ENCODE data around the gene HCK.

The HCK gene

DNA sequence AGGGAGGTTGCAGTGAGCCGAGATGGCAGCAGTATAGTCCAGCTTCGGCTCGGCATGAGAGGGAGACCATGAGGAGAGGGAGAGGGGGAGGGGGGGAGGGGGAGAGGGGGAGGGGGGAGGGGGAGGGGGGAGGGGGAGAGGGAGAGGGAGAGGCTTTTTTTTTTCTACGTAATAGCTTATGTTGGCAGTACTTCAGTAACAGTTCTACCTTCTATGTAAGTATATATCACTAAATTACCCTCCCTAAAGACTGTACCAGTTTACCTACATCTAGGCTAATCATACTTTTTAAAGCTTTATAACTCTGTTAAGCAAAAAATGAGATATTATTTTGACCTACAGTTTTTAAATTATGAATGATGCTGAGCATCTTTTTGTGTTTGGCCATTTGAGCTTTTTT, 71.0 kb downstream of the HCK start:
- Histone ChIP-seq H3K27ac (ENCODE audit: insufficient read depth, low read length, poor library complexity, severe bottlenecking) (no peak overlapping the region), H3K9me3 (ENCODE audit: control insufficient read depth, low read length) (no peaks in the 10 kb centered on the region), H3K27me3 (replicated peaks; ENCODE audit: control insufficient read depth, insufficient read depth, low read length, poor library complexity, severe bottlenecking) (no peaks in the 10 kb centered on the region), H3K4me1 (ENCODE audit: control insufficient read depth, insufficient read depth, low read length, poor library complexity, severe bottlenecking) (no peaks in the 10 kb centered on the region), H3K4me3 (ENCODE audit: insufficient read depth, low read depth, low read length, poor library complexity, severe bottlenecking) (no peak overlapping the region), H3K36me3 (ENCODE audit: control insufficient read depth, insufficient read depth, low read length) (no peaks in the 10 kb centered on the region)
- DNase-seq: no peak

DNA sequence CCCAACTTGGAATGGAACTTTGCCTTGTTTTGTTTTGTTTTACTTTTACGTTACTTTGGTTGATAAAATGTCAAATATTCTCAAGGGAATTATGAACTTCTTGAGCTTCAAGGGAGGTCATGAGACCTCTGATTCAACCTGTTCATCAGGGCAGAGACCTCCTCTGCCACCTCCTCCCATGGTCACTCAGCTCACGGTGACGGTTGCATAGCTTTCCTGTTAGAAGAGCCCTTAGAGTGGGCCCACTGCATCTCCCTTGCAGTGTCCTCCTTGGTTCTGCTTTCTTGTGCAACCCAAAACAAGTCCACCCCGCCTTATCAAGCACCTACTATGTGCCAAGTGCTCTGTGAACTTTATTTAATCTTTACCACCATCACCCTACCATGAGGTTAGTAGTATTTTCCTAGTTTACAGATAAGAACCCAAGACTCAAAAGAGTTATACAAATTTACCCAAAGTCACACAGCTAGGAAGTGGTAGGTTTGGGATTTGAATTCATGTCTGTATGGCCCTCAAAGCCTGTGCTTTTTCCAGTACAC, 72.9 kb downstream of the HCK start:
- H3K9me3 ChIP-seq (ENCODE audit: control insufficient read depth, low read length): no peaks in the 10 kb centered on the region
- no peaks in the 10 kb centered on the region for H3K4me1 ChIP-seq (ENCODE audit: control insufficient read depth, insufficient read depth, low read length, poor library complexity, severe bottlenecking)
- no peaks in the 10 kb centered on the region for H3K27me3 ChIP-seq (replicated peaks; ENCODE audit: control insufficient read depth, insufficient read depth, low read length, poor library complexity, severe bottlenecking)
- no peaks in the 10 kb centered on the region for H3K36me3 ChIP-seq (ENCODE audit: control insufficient read depth, insufficient read depth, low read length)
- DNase-seq: no peak
- H3K4me3 ChIP-seq (ENCODE audit: insufficient read depth, low read depth, low read length, poor library complexity, severe bottlenecking): no peak overlapping the region
- no peak overlapping the region for H3K27ac ChIP-seq (ENCODE audit: insufficient read depth, low read length, poor library complexity, severe bottlenecking)

DNA sequence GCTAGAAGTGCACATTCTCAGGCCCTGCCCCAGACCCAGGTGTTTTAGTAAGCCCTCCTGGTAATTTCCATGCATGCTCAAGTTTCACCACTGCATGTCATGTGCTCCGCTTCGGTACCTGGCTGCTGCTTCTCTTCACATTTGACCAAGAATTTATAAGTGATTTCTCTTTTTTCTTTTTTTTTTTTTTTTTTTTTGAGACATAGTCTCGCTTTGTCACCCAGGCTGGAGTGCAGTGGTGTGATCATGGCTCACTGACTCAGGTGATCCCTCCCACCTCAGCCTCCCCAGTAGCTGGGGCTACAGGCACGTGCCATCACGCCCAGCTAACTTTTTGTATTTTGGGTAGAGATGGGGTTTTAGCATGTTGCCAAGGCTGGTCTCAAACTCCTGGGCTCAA, 73.5 kb downstream of the HCK start:
- no peak overlapping the region for H3K27ac ChIP-seq (ENCODE audit: insufficient read depth, low read length, poor library complexity, severe bottlenecking)
- H3K4me1 ChIP-seq (ENCODE audit: control insufficient read depth, insufficient read depth, low read length, poor library complexity, severe bottlenecking): no peaks in the 10 kb centered on the region
- H3K36me3 ChIP-seq (ENCODE audit: control insufficient read depth, insufficient read depth, low read length): no peaks in the 10 kb centered on the region
- H3K4me3 ChIP-seq (ENCODE audit: insufficient read depth, low read depth, low read length, poor library complexity, severe bottlenecking): no peak overlapping the region
- no peak for DNase-seq
- H3K27me3 ChIP-seq (replicated peaks; ENCODE audit: control insufficient read depth, insufficient read depth, low read length, poor library complexity, severe bottlenecking): no peaks in the 10 kb centered on the region
- H3K9me3 ChIP-seq (ENCODE audit: control insufficient read depth, low read length): no peaks in the 10 kb centered on the region

DNA sequence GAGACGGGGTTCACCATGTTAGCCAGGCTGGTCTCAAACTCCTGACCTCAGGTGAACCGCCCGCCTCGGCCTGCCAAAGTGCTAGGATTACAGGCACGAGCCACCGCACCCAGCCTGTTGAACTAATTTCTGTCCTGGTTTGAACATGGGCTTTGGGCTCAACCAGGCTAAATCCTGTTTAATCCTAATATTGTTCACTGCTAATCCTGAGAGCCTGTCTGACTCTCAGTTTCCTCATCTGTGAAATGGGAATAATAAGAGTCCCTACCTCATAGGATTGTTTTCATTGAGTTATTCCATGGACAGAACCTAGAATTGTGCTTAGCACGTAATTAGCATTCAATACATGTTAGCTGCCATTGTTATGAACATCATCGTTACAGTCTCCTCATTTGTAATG, 74.9 kb downstream of the HCK start:
- Histone ChIP-seq H3K4me1 (ENCODE audit: control insufficient read depth, insufficient read depth, low read length, poor library complexity, severe bottlenecking) (no peaks in the 10 kb centered on the region), H3K9me3 (ENCODE audit: control insufficient read depth, low read length) (no peaks in the 10 kb centered on the region), H3K4me3 (ENCODE audit: insufficient read depth, low read depth, low read length, poor library complexity, severe bottlenecking) (no peak overlapping the region), H3K36me3 (ENCODE audit: control insufficient read depth, insufficient read depth, low read length) (no peaks in the 10 kb centered on the region), H3K27me3 (replicated peaks; ENCODE audit: control insufficient read depth, insufficient read depth, low read length, poor library complexity, severe bottlenecking) (no peaks in the 10 kb centered on the region), H3K27ac (ENCODE audit: insufficient read depth, low read length, poor library complexity, severe bottlenecking) (no peak overlapping the region)
- DNase-seq: no peak

DNA sequence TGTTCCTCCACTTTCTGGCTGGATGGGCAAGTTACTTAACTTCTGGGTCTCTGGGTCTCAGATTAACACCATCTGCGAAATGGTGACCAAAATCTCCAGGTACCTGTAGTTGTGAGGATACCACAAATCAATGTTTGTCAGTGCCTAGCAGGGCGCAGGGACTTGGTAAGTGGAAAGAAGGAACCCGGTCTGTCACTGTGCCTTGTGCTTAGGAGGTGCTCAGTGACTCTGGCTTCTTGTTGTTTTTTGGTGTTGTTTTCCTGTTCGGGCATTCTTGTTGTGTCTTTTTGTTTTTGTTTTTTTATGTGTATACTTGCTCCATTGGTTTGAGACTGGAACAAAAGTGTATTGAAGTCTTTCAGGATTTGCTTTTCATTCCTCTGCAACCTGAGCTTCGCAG, 75.3 kb downstream of the HCK start:
- H3K4me1 ChIP-seq (ENCODE audit: control insufficient read depth, insufficient read depth, low read length, poor library complexity, severe bottlenecking): no peaks in the 10 kb centered on the region
- H3K27ac ChIP-seq (ENCODE audit: insufficient read depth, low read length, poor library complexity, severe bottlenecking): no peak overlapping the region
- no peak for DNase-seq
- no peak overlapping the region for H3K4me3 ChIP-seq (ENCODE audit: insufficient read depth, low read depth, low read length, poor library complexity, severe bottlenecking)
- H3K36me3 ChIP-seq (ENCODE audit: control insufficient read depth, insufficient read depth, low read length): no peaks in the 10 kb centered on the region
- no peaks in the 10 kb centered on the region for H3K27me3 ChIP-seq (replicated peaks; ENCODE audit: control insufficient read depth, insufficient read depth, low read length, poor library complexity, severe bottlenecking)
- no peaks in the 10 kb centered on the region for H3K9me3 ChIP-seq (ENCODE audit: control insufficient read depth, low read length)

DNA sequence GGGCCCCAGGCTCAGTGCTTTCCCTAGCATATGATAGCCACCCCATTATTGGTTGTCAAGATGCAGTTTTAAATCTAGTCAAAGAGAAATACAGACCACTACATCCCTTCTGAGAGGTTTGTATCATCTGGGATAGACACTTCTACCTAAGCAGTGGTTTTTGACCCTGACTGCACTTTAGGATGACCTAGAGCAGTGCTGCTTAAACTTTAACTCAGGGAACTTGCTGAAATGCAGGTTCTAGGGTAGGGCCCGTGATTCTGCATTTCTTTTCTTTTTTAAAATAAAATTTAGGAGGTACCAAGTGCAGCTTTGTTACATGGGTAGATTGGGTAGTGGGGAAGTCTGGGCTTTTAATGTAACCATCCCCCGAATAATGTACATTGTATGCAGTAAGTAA, 76.1 kb downstream of the HCK start:
- Histone ChIP-seq H3K27ac (ENCODE audit: insufficient read depth, low read length, poor library complexity, severe bottlenecking) (no peak overlapping the region), H3K9me3 (ENCODE audit: control insufficient read depth, low read length) (no peaks in the 10 kb centered on the region), H3K4me3 (ENCODE audit: insufficient read depth, low read depth, low read length, poor library complexity, severe bottlenecking) (no peak overlapping the region), H3K27me3 (replicated peaks; ENCODE audit: control insufficient read depth, insufficient read depth, low read length, poor library complexity, severe bottlenecking) (no peaks in the 10 kb centered on the region), H3K4me1 (ENCODE audit: control insufficient read depth, insufficient read depth, low read length, poor library complexity, severe bottlenecking) (no peaks in the 10 kb centered on the region), H3K36me3 (ENCODE audit: control insufficient read depth, insufficient read depth, low read length) (peaks cover 5% of the 10 kb centered on the region)
- DNase-seq: no peak

DNA sequence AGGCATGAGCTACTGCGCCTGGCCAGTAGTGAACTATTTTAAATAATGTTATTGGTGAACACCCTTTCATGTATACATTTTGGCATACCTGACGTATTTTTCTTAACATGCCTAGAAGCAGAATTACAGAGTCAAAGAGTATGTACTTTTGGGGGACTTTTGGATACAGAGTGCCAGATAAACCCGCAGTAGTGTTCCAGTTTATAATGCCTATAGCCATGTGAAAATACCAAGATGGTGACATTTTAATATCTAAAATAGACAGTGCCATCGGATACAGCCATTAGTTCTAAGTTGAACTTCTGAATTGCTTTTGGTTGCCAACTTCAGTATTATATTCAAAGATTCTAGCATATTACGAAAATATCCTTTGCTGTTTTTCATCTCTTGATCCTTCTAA, 77.8 kb downstream of the HCK start:
- no peak for DNase-seq
- Histone ChIP-seq H3K36me3 (ENCODE audit: control insufficient read depth, insufficient read depth, low read length) (peaks cover 9% of the 10 kb centered on the region), H3K4me3 (ENCODE audit: insufficient read depth, low read depth, low read length, poor library complexity, severe bottlenecking) (no peak overlapping the region), H3K9me3 (ENCODE audit: control insufficient read depth, low read length) (no peaks in the 10 kb centered on the region), H3K27ac (ENCODE audit: insufficient read depth, low read length, poor library complexity, severe bottlenecking) (no peak overlapping the region), H3K4me1 (ENCODE audit: control insufficient read depth, insufficient read depth, low read length, poor library complexity, severe bottlenecking) (no peaks in the 10 kb centered on the region), H3K27me3 (replicated peaks; ENCODE audit: control insufficient read depth, insufficient read depth, low read length, poor library complexity, severe bottlenecking) (no peaks in the 10 kb centered on the region)

DNA sequence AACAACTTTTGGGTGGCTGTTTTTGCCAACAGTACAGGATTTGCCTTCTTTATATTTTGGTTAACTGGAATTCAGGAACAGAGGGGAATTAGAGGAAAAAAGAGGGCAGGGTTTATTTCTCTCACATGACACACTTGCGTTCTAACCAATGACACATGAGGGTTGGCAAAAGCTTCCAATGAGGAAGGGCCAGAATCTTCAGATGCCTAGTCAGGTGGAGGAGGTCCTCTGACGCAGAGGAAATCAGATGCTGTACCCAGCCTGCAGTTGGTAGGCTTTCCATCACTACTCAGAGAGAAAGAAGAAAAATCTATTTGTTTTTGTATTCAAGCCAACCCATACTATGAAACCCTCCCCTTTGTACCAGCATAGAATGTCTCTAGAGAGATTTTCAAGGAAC, 78.3 kb downstream of the HCK start:
- no peak for DNase-seq
- Histone ChIP-seq H3K4me3 (ENCODE audit: insufficient read depth, low read depth, low read length, poor library complexity, severe bottlenecking) (no peak overlapping the region), H3K27me3 (replicated peaks; ENCODE audit: control insufficient read depth, insufficient read depth, low read length, poor library complexity, severe bottlenecking) (no peaks in the 10 kb centered on the region), H3K9me3 (ENCODE audit: control insufficient read depth, low read length) (no peaks in the 10 kb centered on the region), H3K36me3 (ENCODE audit: control insufficient read depth, insufficient read depth, low read length) (peaks cover 9% of the 10 kb centered on the region), H3K4me1 (ENCODE audit: control insufficient read depth, insufficient read depth, low read length, poor library complexity, severe bottlenecking) (no peaks in the 10 kb centered on the region), H3K27ac (ENCODE audit: insufficient read depth, low read length, poor library complexity, severe bottlenecking) (no peak overlapping the region)

DNA sequence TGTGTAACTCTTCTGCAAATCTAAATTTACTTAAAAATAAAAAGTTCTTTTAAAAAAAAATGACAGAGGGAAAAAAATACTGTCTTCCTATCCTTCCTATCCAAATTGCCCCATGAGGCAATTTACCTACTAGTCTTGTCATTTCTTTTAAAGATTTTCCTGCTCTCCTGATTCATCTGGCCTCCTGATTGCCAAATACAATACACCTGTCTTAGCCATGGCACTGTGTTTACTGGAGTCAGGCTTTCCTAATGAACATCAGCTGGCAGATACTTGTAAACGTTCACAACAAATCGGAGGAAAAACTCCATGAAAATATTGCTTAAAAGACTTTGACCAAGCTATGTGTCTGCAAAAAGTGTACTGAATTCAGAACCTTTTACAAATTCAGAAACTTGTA, 78.9 kb downstream of the HCK start:
- no peak for DNase-seq
- H3K36me3 ChIP-seq (ENCODE audit: control insufficient read depth, insufficient read depth, low read length): peaks cover 10% of the 10 kb centered on the region

DNA sequence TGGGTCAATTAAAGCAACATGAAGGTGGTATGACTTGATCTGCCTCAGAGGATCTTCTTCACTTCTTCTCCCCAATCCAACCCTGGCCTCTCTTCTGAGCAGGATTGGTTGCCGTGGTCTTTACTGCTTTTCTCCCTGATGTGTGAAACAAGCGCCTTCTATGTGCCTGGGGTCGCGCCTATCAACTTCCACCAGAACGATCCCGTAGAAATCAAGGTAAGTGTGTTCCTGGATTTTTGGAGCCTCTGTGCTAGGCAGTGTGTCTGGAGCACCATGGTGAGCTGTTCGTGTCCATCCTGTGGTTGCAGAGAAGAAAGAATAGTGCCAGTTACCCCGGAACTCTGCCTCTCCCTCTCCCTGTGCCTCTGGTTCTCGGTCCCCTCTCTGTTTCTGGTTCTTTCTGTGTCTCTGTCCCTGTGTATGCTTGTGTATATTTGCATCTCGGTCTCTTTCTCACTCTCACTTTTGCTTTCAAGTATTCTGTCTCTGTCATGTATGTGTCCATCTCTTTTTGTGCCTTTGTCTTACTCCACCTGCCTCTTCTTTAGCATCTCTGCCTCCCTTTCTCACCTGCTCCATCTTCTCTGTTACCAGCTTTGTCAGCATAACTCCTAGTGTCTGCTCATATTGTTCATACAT, 81.0 kb downstream of the HCK start:
- no peak for DNase-seq
- no peak overlapping the region for H3K4me3 ChIP-seq (ENCODE audit: insufficient read depth, low read depth, low read length, poor library complexity, severe bottlenecking)
- no peaks in the 10 kb centered on the region for H3K9me3 ChIP-seq (ENCODE audit: control insufficient read depth, low read length)
- H3K27me3 ChIP-seq (replicated peaks; ENCODE audit: control insufficient read depth, insufficient read depth, low read length, poor library complexity, severe bottlenecking): no peaks in the 10 kb centered on the region
- H3K4me1 ChIP-seq (ENCODE audit: control insufficient read depth, insufficient read depth, low read length, poor library complexity, severe bottlenecking): no peaks in the 10 kb centered on the region
- no peak overlapping the region for H3K27ac ChIP-seq (ENCODE audit: insufficient read depth, low read length, poor library complexity, severe bottlenecking)
- peaks cover 31% of the 10 kb centered on the region for H3K36me3 ChIP-seq (ENCODE audit: control insufficient read depth, insufficient read depth, low read length)

More for the DNA sequence above, 78.9 kb downstream of the HCK start:
- H3K9me3 ChIP-seq (ENCODE audit: control insufficient read depth, low read length): no peaks in the 10 kb centered on the region
- H3K27ac ChIP-seq (ENCODE audit: insufficient read depth, low read length, poor library complexity, severe bottlenecking): no peak overlapping the region
- no peak overlapping the region for H3K4me3 ChIP-seq (ENCODE audit: insufficient read depth, low read depth, low read length, poor library complexity, severe bottlenecking)
- no peaks in the 10 kb centered on the region for H3K4me1 ChIP-seq (ENCODE audit: control insufficient read depth, insufficient read depth, low read length, poor library complexity, severe bottlenecking)
- no peaks in the 10 kb centered on the region for H3K27me3 ChIP-seq (replicated peaks; ENCODE audit: control insufficient read depth, insufficient read depth, low read length, poor library complexity, severe bottlenecking)

Measured in effector memory CD4-positive, alpha-beta T cell (primary cell).